Measurements from ENCODE around the gene ZSWIM4. TPM values are rescaled to one million over a fixed set of nuclear protein-coding genes. Genes with fewer than 3 reads are reported as not detected.
"Not testable (repeated sequence)": the region's sequence is repeated elsewhere in the genome, so short reads cannot be mapped to it uniquely, and the experiment has no call there.

The ZSWIM4 gene
- 1 to 10 TPM; 7.8 to 8.1 TPM for total RNA-seq
- 1 to 10 TPM in 2 of 3 donors, under 1 TPM in 1; 0.30 to 1.5 (median 1.1) TPM for polyA plus RNA-seq
- 3.4 to 8.7 (median 6.0) reads per million in 6 experiments for total RNA-seq

GRCh38 chr19:13794757-13795589 lies at the start of gene ZSWIM4:
Gene ZSWIM4 (plus strand): TSS chr19:13795443. CDS start chr19:13795649, 206 bp downstream.
- Mint-ChIP-seq H3K9me3 (no peaks in the 10 kb centered on the region), H3K36me3 (no peaks in the 10 kb centered on the region), H3K27ac (peak within 1 kb of the TSS; percentile 91 to 98 (median 96)), H3K4me3 (peak within 1 kb of the TSS; percentile 95 to 100 (median 97)), H3K27me3 (no peaks in the 10 kb centered on the region), H3K4me1 (peaks cover 19 to 38% (median 35%) of the 10 kb centered on the region in 4 donors)
- ATAC-seq (peak; percentile 94 to 95), DNase-seq (peak; percentile 79 to 97 (median 87))
- POLR2A ChIA-PET, result interaction anchor here (0.6 to 5.1 kb wide), 17 partner anchors 9 to 342 kb away, joined by 3 to 39 read pairs (median 6); partner anchors contain the start of genes ASF1B, C19orf53, IL27RA and MISP3

- Mint-ChIP-seq H3K4me1 (peaks cover 13 to 42% (median 30%) of the 10 kb centered on the region in 4 donors), H3K9me3 (no peaks in the 10 kb centered on the region), H3K27me3 (no peaks in the 10 kb centered on the region), H3K27ac (peak overlapping the region; percentile 39 to 98 (median 94)), H3K4me3 (peak overlapping the region; percentile 86 to 92 (median 90)), H3K36me3 (peaks cover 0 to 10% (median 0%) of the 10 kb centered on the region in 3 donors)
- ATAC-seq (no peak), DNase-seq (no peak)
- POLR2A ChIA-PET, result interaction anchor here (0.6 to 2.2 kb wide), 12 partner anchors 8 to 1780 kb away, joined by 3 to 29 read pairs (median 6); partner anchors contain the start of genes C19orf53, MRI1 and RFX1
Observed at GRCh38 chr19:13747098-13747453, 48.2 kb upstream of the ZSWIM4 start.

GRCh38 chr19:13748169-13748828 lies 46.9 kb upstream of the ZSWIM4 start:
- POLR2A ChIA-PET, result interaction anchor here (0.5 to 2.3 kb wide), 19 partner anchors 9 to 744 kb away, joined by 3 to 29 read pairs (median 4); partner anchors contain the start of genes ASF1B, C19orf53, IL27RA and MRI1
- DNase-seq (peak in 1 of 10 donors; percentile 28), ATAC-seq (peak; percentile 13 to 28)
- H3K4me3 Mint-ChIP-seq, result peak overlapping the region; percentile 86 to 92 (median 90)
- H3K27ac Mint-ChIP-seq, result peak overlapping the region; percentile 84 to 98 (median 94)
- H3K4me1 Mint-ChIP-seq, result peaks cover 10 to 44% (median 30%) of the 10 kb centered on the region in 4 donors
- no peaks in the 10 kb centered on the region for H3K27me3 Mint-ChIP-seq
- H3K9me3 Mint-ChIP-seq, result no peaks in the 10 kb centered on the region
- peaks cover 0 to 20% (median 0%) of the 10 kb centered on the region in 3 donors for H3K36me3 Mint-ChIP-seq

GRCh38 chr19:13751436-13751835 lies 43.8 kb upstream of the ZSWIM4 start:
- ATAC-seq (no peak), DNase-seq (no peak)
- Mint-ChIP-seq H3K27me3 (no peaks in the 10 kb centered on the region), H3K4me3 (no peak overlapping the region), H3K9me3 (no peaks in the 10 kb centered on the region), H3K36me3 (peaks cover 0 to 48% (median 3%) of the 10 kb centered on the region in 3 donors), H3K4me1 (peaks cover 12 to 44% (median 31%) of the 10 kb centered on the region in 4 donors), H3K27ac (peak overlapping the region in 3 of 10 donors; percentile 44 to 66 (median 57))
- POLR2A ChIA-PET, result interaction anchor here (1.1 to 1.2 kb wide), 2 partner anchors 9 to 23 kb away, joined by 3 to 4 read pairs; partner anchors contain the start of gene C19orf53

GRCh38 chr19:13753622-13754021 lies 41.6 kb upstream of the ZSWIM4 start:
- H3K9me3 Mint-ChIP-seq, H3K27ac Mint-ChIP-seq, ATAC-seq, H3K4me3 Mint-ChIP-seq, H3K27me3 Mint-ChIP-seq, DNase-seq, POLR2A ChIA-PET: not testable (repeated sequence)
- peaks cover 0 to 67% (median 12%) of the 10 kb centered on the region in 3 donors for H3K36me3 Mint-ChIP-seq
- peaks cover 13 to 30% (median 23%) of the 10 kb centered on the region in 4 donors for H3K4me1 Mint-ChIP-seq

DNA sequence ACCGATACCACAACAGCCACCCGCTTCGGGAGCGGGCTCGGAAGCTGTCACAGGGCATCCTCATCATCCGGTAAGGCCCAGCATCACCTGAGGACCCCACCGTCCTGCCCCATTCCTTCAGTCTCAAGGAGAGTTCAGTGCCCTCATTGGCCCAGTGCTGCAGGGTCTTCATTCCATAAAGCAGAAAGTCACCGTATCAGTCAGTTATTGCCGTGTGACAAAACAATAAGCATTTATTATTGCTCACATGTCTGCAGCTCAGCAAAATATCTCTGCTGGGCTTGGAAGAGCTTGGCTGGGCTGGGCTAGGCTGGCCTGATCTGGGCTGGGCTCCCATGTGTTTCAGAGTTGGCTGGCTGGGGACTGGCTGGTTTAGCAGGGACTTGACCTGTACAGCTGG lies 39.0 kb upstream of the ZSWIM4 start:
- H3K9me3 Mint-ChIP-seq, result no peaks in the 10 kb centered on the region
- H3K4me3 Mint-ChIP-seq, result no peak overlapping the region
- H3K27ac Mint-ChIP-seq, result peak overlapping the region in 1 of 10 donors; percentile 14
- H3K36me3 Mint-ChIP-seq, result peaks cover 0 to 85% (median 12%) of the 10 kb centered on the region in 3 donors
- H3K27me3 Mint-ChIP-seq, result no peaks in the 10 kb centered on the region
- H3K4me1 Mint-ChIP-seq, result peaks cover 1 to 8% (median 5%) of the 10 kb centered on the region in 4 donors
- POLR2A ChIA-PET, result no interaction called here
- ATAC-seq (no peak), DNase-seq (no peak)

GRCh38 chr19:13757805-13758772 lies 37.2 kb upstream of the ZSWIM4 start:
- no peak for ATAC-seq
- H3K4me1 Mint-ChIP-seq, result peaks cover 0 to 5% (median 3%) of the 10 kb centered on the region in 4 donors
- peaks cover 0 to 76% (median 15%) of the 10 kb centered on the region in 3 donors for H3K36me3 Mint-ChIP-seq
- H3K4me3 Mint-ChIP-seq, result no peak overlapping the region
- POLR2A ChIA-PET, result no interaction called here
- no peaks in the 10 kb centered on the region for H3K9me3 Mint-ChIP-seq
- H3K27ac Mint-ChIP-seq, result no peak overlapping the region
- H3K27me3 Mint-ChIP-seq, result no peaks in the 10 kb centered on the region
- no peak for DNase-seq

GRCh38 chr19:13758795-13759194 lies 36.4 kb upstream of the ZSWIM4 start:
- Mint-ChIP-seq H3K36me3 (peaks cover 0 to 69% (median 15%) of the 10 kb centered on the region in 3 donors), H3K4me3 (no peak overlapping the region), H3K27me3 (no peaks in the 10 kb centered on the region), H3K9me3 (no peaks in the 10 kb centered on the region), H3K27ac (no peak overlapping the region), H3K4me1 (peaks cover 0 to 6% (median 5%) of the 10 kb centered on the region in 4 donors)
- POLR2A ChIA-PET, result no interaction called here
- DNase-seq (no peak), ATAC-seq (no peak)

DNA sequence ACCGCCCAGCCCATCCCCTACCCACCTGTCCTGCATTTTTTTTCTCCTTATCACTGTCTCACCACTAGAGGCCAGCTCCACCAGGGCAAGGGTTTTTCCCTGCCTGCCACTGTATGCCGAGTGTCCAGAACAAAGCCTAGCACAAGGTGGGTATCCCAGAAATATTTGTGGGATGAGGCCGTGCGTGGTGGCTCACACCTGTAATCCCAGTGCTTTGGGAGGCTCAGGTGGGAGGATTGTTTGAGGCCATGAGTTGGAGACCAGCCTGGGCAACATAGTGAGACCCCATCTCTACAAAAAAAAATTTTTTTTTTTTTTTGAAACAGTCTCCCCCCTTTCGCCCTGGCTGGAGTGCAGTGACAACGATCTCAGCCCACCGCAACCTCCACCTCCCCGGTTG lies 33.8 kb upstream of the ZSWIM4 start:
- H3K27ac Mint-ChIP-seq, result no peak overlapping the region
- H3K36me3 Mint-ChIP-seq, result peaks cover 0 to 46% (median 12%) of the 10 kb centered on the region in 3 donors
- DNase-seq (no peak), ATAC-seq (no peak)
- no peaks in the 10 kb centered on the region for H3K9me3 Mint-ChIP-seq
- peaks cover 15 to 18% (median 16%) of the 10 kb centered on the region in 4 donors for H3K4me1 Mint-ChIP-seq
- POLR2A ChIA-PET, result interaction anchor here (1.2 kb wide), 1 partner anchor 34 kb away, joined by 3 read pairs; the partner anchor contains the start of gene ZSWIM4
- no peaks in the 10 kb centered on the region for H3K27me3 Mint-ChIP-seq
- H3K4me3 Mint-ChIP-seq, result no peak overlapping the region

GRCh38 chr19:13762635-13763235 lies 32.5 kb upstream of the ZSWIM4 start:
- ATAC-seq, result no peak
- no peaks in the 10 kb centered on the region for H3K27me3 Mint-ChIP-seq
- H3K9me3 Mint-ChIP-seq, result no peaks in the 10 kb centered on the region
- H3K36me3 Mint-ChIP-seq, result peaks cover 0 to 38% (median 7%) of the 10 kb centered on the region in 3 donors
- peaks cover 16 to 22% (median 18%) of the 10 kb centered on the region in 4 donors for H3K4me1 Mint-ChIP-seq
- H3K27ac Mint-ChIP-seq, result no peak overlapping the region
- H3K4me3 Mint-ChIP-seq, result peak overlapping the region in 5 of 10 donors; percentile 6 to 86 (median 76)
- no peak for DNase-seq
- POLR2A ChIA-PET, result interaction anchor here (1.1 to 2.3 kb wide), 2 partner anchors 31 to 269 kb away, joined by 3 to 11 read pairs; no protein-coding TSS in a partner anchor

DNA sequence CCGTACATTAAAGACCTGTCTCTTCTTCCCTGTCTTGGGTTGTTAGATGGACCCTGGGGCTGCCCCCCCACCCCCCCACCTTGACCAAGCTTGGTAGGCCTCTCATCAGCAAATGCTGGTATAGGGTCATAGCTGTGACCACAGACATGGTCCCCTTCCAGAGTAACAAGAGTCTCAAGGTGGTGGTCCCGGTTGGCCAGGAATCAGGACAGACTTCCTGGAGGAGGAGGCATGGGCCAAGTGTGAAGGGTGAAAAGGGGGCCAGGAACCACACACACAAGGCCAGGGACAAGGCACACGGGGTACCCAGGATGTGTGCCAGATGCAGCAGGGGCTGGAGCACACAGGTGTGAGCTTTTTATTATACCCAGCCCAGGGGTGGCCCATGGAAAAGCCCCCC lies 32.0 kb upstream of the ZSWIM4 start:
- peaks cover 14 to 22% (median 18%) of the 10 kb centered on the region in 4 donors for H3K4me1 Mint-ChIP-seq
- POLR2A ChIA-PET, result interaction anchor here (1.1 to 2.4 kb wide), 3 partner anchors 16 to 269 kb away, joined by 3 to 14 read pairs (median 11); a partner anchor contains a TSS
- no peak for DNase-seq
- H3K36me3 Mint-ChIP-seq, result peaks cover 0 to 36% (median 6%) of the 10 kb centered on the region in 3 donors
- peak overlapping the region in 4 of 10 donors; percentile 61 to 81 (median 71) for H3K27ac Mint-ChIP-seq
- ATAC-seq, result no peak
- H3K4me3 Mint-ChIP-seq, result peak overlapping the region in 9 of 10 donors; percentile 40 to 88 (median 83)
- H3K27me3 Mint-ChIP-seq, result no peaks in the 10 kb centered on the region
- no peaks in the 10 kb centered on the region for H3K9me3 Mint-ChIP-seq
